ENCODE results near the gene ST3GAL4.
"Not testable (repeated sequence)": the region's sequence is repeated elsewhere in the genome, so short reads cannot be mapped to it uniquely, and the experiment has no call there.

The ST3GAL4 gene

GRCh38 chr11:126365508-126365907, 10.0 kb downstream of the ST3GAL4 start:
- DNase-seq (ENCODE audit: low spot score): not testable (repeated sequence)

DNA sequence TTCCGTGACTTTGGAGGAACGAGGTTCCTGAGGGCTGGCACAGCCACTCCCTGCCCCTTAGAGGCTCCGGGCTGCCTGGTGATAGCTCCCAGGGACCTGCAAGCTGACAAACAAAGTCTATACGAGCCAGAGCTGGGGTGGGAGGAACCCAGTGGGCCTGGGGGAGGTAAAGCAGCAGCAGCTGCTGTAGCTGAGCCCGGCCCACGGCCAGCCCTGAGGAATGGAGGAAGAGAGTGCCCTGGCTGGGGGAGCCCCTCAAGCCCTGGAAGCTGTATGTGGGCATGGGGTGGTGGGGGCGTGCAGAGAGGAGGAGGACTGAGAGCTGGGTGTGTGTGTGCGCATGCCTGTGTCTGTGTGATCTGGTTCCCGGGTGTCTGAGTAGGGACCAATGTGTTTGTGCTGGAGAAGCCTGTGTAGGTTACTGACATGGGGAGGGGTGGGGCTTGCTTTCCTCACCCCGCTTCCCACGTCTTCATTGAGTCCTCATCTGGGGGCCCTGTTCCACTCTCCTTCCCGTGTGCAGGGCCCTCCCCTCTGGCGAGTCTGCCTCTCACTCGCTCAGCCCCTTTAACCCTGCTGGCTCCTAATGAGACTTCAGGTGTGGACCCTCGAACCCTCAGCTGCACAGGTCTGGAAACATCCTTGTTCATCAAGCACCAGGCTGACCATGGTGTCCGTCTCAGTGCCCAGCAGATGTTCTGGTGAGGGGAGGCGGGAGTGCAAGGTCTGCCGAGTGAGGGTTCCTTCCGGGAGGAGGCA, 10.8 kb downstream of the ST3GAL4 start:
- DNase-seq (ENCODE audit: low spot score): no peak

GRCh38 chr11:126366823-126367654, 11.6 kb downstream of the ST3GAL4 start:
- DNase-seq (ENCODE audit: low spot score): not testable (repeated sequence)

GRCh38 chr11:126367806-126368205, 12.3 kb downstream of the ST3GAL4 start:
- not testable (repeated sequence) for DNase-seq (ENCODE audit: low spot score)

GRCh38 chr11:126368336-126369119, 13.0 kb downstream of the ST3GAL4 start:
- not testable (repeated sequence) for DNase-seq (ENCODE audit: low spot score)

DNA sequence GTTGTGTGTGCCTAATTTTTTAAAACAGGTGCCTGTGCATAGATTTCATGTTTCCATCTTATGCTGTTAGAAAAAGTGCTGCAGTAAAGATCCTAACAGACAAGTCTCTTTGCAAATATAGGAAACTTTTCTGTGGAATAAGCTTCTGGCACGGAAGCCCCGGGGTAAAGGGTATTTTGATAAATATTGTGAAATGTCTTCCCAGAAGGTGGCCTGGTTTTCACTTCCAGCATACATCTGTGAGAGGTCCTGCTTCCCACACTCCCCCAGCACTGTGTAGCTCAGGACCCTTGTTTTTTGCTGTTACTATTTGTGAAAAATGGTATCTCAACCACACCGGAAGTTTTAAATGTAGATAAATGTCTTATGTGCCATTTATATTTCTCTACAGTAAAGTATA, 14.5 kb downstream of the ST3GAL4 start:
- no peak for DNase-seq (ENCODE audit: low spot score)

GRCh38 chr11:126371595-126371994, 16.1 kb downstream of the ST3GAL4 start:
- DNase-seq (ENCODE audit: low spot score): no peak

- DNase-seq (ENCODE audit: low spot score): not testable (repeated sequence)
These were observed 18.0 kb downstream of the ST3GAL4 start for GRCh38 chr11:126373389-126374066.

- not testable (repeated sequence) for DNase-seq (ENCODE audit: low spot score)
These were observed 19.2 kb downstream of the ST3GAL4 start for GRCh38 chr11:126374562-126375300.

DNA sequence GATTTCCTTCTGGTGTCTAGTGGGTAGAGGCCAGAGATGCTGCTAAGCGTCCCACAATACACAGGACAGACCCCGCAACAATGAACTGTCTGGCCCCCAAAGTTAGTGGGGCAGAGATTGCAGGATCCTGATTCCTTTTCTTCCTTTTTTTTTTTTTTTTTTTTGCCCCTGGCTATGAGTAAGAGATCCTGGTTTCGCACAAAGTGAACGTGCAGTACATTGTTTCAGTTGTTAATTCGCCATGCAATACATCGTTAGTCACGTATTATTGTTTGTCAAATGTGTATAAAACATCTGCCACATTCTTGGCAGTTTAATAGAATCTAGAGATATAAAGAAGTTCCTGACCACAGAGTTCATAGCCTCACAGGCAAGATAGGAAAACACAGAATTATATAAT, 20.2 kb downstream of the ST3GAL4 start:
- no peak for DNase-seq (ENCODE audit: low spot score)

DNA sequence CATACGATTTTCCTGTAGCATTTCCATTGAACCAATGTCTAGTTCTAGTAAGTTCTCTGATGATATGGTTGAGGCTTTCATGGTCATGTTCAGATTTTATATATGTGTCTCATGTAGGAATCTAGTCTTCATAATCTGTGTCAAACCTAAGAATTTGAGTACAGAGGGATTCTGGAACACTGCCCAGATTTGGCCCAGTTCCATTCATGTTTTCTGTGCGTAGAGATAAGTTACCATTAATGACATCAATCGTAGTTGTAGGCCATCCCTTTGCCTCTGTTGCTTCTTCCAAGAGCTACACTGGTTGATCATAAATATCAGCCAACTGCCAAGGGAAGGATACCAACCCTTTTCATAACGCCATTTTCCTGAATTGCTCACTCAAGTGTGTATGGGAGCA, 23.3 kb downstream of the ST3GAL4 start:
- no peak for DNase-seq (ENCODE audit: low spot score)

DNA sequence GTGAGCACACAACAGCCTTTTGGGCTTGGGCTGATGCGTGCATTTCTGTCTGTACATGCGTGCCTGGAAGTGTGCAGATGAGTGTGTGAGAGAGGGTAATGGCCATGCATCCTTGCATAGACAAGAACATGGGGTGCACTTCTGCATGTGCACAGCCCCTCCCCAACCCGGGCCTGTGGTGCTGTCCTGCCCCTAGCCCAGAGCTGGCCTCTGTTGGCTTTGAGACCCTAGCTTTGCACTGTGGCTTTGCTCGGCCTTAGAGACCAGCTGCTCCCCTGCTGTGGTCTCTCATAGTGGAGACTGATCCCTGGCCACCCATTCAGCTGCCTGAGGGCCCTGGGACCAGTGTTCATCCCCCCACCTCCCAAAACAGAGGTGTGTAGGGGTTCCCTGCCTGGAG, 25.4 kb downstream of the ST3GAL4 start:
- DNase-seq (ENCODE audit: low spot score): no peak

DNA sequence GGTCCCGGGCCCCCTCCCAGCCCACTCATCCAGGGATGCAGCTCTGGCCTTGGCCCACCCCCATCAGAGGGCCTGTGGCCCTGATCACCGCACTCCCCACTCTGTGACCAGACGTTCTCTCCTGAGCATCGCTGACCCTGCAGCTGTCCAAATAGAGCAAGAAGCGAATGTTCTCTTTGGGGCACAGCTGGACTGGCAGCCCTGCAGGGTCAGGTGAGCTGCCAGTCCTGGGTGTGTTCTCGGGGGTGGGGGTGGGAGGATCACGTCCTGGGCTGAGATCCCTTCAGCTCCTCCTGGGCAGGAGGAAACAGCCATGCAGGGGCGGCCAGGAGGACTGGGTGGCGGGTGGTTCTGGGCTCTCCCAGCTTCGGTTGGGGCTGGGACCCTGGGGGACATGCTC, 26.5 kb downstream of the ST3GAL4 start:
- not testable (repeated sequence) for DNase-seq (ENCODE audit: low spot score)

DNA sequence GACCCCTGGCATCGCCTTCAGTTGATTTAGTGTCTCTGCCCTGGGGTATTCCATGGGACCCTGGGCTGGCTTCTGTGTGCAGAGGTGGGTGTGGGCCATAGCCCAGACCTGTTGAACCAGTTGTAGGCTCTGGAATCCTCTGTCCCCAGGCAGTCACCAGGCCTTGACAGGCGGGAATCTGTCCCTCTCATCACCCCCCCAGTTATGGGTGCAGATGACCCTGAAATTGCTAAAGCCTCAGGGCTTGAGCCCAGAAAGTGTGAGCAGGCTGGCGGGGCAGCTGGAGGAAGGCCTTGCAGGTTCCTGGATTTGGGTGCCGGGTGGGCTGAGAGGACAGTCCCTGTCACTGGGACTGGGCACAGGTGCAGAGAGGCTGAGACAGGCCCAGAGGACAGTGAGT, 27.2 kb downstream of the ST3GAL4 start:
- DNase-seq (ENCODE audit: low spot score): not testable (repeated sequence)

GRCh38 chr11:126383339-126384335, 28.2 kb downstream of the ST3GAL4 start:
- no peak for DNase-seq (ENCODE audit: low spot score)

DNA sequence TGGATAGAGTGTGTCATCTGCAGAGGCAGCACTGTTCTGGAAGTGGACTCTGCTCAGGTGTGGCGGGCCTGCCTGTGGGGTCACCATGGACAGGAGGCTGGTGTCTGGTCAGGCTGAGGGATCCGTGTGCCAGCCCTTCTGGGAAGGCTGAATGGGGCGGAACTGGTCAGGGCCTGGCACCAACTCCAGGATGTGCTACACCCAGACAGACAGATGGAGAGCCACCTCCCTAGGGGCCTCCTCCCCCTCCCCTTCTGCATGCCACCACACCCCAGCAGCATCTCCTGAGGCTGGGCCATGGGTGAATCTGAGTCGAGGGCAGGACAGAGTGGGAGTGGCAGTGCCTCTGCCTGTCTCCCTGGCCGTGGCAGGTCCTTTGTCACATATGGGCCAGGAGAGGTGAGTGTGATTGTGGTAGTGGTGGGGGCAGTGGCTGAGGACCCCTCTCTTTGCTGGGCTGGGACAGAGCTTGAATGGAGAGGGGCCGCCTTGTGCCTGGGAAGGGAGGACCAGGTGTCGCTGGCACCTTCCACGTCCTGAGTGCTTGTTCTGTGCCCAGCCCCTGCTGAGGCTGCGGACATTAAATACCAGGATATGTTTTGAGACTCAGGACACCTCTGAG, 29.1 kb downstream of the ST3GAL4 start:
- DNase-seq (ENCODE audit: low spot score): no peak

GRCh38 chr11:126385991-126386728, 30.7 kb downstream of the ST3GAL4 start:
- DNase-seq (ENCODE audit: low spot score): no peak

GRCh38 chr11:126386729-126387071, 31.2 kb downstream of the ST3GAL4 start:
- not testable (repeated sequence) for DNase-seq (ENCODE audit: low spot score)

DNA sequence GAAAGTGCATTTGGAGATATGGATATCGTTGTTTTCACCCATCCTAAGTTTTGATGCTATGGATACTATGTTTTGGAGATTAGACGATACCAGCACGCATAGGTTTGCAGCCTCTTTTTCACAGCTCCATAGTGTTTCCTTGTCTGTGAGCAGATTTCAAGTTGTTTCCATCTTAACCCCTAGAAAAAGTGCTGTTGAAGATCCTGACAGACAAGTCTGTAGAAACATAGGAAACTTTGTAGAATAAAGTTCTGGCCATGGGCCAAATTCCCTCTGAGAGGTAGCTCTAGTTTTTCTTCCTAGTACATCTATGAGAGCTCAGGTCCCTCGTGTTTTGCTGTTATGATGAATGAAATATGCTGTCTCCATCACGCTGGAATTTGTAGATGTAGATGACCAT, 32.4 kb downstream of the ST3GAL4 start:
- no peak for DNase-seq (ENCODE audit: low spot score)

All from hepatic stellate cell (primary cell).